Left colon (tissue), 2 donors: Measurements from ENCODE around the gene GPR21. TPM values are rescaled to one million over a fixed set of nuclear protein-coding genes. Genes with fewer than 3 reads are reported as not detected.
A peak's percentile ranks its signal among the peaks of the same experiment; 100 is the strongest.

Experiments
- ATAC-seq: fragments of 200-7000 bp; cut with Tn5 transposase; one replicate; pipeline ENCODE4 v1.9.1; 2020; ENCODE audit warnings: mild to moderate bottlenecking, moderate library complexity
- DNase-seq, 2 donors: peaks; one replicate each; pipeline ENCODE4 v3.0.0-alpha.2; 2020
- intact Hi-C, 2 donors: fragments of 100-400 bp; cut with DNase I in 1 of 2; cut with micrococcal nuclease in 1 of 2; formaldehyde crosslinking; loops; one replicate each; pipeline versions ENCODE4 v1.11.2 to v1.14.0; 2022; cut with DNase I, micrococcal nuclease
- long read RNA-seq: library from polyadenylated mRNA; unstranded; transcript quantifications from one replicate; pipeline ENCODE4 v2.0.0, GENCODE V29; 2021
- total RNA-seq, 2 donors: library from RNA; stranded (reverse); fragmentation: NEBNext Ultra II Directional; extraction: Animal tissue kit (Norgen Biotek cat#: 25700); gene quantifications; one replicate each; pipeline ENCODE4 v1.2.1, GENCODE V29; 2021
- donor health status: DM: no; HTN: no; CAD: no.
- donor health status: DM: yes; HTN: yes; CAD: no.

The GPR21 gene, protein sequence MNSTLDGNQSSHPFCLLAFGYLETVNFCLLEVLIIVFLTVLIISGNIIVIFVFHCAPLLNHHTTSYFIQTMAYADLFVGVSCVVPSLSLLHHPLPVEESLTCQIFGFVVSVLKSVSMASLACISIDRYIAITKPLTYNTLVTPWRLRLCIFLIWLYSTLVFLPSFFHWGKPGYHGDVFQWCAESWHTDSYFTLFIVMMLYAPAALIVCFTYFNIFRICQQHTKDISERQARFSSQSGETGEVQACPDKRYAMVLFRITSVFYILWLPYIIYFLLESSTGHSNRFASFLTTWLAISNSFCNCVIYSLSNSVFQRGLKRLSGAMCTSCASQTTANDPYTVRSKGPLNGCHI
- total RNA-seq, result 1 to 10 TPM; 2.4 to 3.8 TPM
- long read RNA-seq, result 0 reads

DNA sequence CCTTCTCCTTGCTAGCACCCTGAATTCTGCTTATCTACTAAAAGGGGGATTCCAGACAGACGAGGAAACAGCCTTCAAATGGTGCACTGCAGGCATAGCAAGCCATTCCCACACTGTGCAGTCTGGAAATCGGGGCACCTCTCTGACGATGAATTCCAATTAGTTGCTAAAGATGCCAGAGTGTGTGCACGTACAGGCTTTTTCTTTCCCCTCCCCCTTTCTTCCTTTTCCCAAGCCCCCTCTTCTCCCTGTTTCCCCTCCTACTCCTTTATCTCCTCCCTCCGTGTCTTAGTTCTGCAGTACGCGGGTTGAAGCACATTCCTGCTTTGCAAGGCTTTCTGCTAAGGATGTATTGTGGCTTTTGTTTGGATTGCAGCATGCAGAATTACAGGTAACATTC, at the start of gene GPR21:
Gene GPR21 (plus strand): TSS at position 316 of the 400 bp plus-strand sequence. CDS start 900 bp downstream, outside the sequence.
- ATAC-seq (no peak), DNase-seq (no peak)
- intact Hi-C loops, result no loop called here

DNA sequence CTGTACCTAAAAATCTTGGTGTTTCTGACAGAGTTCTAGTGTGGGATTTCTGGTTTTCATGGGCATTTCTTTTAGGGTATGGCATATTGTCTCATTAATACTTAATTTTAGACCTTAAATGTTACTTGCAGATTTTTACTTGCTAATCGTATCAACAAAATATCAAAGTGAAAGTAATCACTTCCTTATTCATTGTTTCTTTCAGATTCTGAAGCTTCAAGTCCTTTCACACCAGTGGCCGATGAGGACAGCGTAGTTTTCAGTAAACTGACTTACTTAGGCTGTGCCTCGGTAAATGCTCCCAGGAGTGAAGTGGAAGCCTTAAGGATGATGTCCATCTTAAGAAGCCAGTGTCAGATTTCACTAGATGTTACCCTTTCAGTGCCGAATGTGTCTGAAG, 47.5 kb upstream of the GPR21 start:
- no peak for ATAC-seq
- intact Hi-C loops, result no loop called here
- DNase-seq, result no peak

DNA sequence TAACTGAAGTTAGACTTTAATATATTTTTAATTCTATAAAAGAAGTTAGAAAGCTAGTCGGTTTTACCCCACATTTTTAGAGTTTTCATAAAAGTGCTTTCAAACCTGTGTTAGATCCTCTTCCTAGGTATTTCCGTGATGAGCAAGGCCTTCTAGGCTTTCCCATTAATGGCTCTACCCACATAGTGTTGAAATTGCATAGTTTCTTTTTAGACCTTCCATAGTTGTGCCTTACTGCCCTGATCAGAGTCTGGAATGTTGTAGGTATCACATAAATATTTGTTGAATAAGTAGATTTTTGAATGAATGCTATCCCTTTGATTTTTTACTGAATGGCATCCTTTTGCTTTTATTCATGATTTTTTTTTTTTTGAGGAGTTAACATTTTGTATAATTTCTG, 45.3 kb upstream of the GPR21 start:
- DNase-seq (no peak), ATAC-seq (no peak)
- intact Hi-C loops, result no loop called here

DNA sequence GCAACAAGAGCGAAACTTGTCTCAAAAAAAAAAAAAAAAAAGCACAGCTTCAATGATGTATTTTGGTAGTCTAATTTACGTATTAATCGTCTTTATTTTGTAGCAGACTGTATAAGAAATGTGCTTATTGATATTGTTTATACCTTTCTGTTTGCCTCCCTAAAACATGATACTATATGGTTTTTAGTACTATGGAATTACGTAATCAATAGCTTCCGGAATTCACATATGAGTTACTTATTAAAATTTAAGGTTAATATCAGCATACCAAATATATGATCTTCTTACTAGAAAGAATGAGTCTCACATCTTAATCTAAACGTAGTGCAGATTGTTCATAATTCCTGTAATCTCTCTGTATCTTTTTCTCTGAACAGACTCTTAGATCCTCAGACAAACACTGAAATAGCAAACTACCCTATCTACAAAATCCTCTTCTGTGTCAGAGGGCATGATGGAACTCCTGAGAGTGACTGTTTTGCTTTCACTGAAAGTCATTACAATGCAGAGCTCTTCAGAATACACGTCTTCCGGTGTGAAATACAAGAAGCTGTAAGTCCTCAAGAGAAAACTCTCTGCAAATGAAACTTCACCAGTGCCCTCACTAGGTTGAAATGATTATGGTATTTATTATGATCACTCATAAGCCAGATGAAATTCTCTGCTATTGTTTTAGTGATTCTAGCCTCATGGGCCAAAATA, 44.4 kb upstream of the GPR21 start:
- intact Hi-C loops, result no loop called here
- ATAC-seq, result no peak
- no peak for DNase-seq

DNA sequence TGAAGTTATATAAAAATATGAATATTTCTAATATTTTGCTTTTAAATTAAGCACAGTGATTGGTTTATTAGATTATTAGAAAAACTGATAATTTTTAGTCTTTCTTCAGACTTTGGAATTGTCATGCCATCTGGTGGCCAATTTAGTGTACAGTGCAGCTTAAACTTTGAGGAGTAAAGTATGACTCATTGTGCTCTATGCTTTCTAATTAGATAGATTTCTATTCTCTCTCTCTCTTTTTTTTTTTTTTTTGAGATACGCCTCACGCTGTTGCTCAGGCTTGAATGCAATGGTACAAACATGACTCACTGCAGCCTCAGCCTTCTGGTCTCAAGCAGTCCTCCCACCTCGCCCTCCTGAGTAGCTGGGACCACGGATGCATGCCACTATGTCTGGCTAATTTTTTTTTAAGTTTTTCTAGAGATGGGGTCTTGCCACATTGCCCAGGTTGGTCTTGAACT, 42.1 kb upstream of the GPR21 start:
- intact Hi-C loops, result loop anchor here in 1 of 2 donors (10.0 kb wide), 1 partner anchor 147 kb away; no protein-coding TSS in a partner anchor
- ATAC-seq (peak; percentile 79), DNase-seq (peak in 1 of 2 donors; percentile 13)

DNA sequence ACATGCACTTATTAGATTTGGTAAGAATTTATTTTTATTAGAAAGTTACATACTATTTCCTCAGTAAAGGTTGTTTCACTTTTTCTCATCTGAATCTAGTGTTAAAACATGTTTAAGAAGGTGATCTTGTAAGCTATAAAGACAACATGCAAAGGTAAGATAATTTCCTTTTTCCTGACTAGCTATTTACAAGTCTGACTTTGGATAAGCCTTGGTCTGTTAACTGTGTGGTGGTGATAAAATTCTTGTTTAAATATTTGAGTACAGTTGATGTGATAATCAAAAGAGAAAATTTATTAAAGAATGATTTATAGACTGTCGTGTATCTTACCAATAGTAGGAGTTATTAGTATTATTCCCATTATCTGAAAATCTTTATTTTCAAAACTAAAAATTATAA, 36.9 kb upstream of the GPR21 start:
- DNase-seq (no peak), ATAC-seq (no peak)
- intact Hi-C loops, result loop anchor here in 1 of 2 donors (10.0 kb wide), 1 partner anchor 152 kb away; no protein-coding TSS in a partner anchor

DNA sequence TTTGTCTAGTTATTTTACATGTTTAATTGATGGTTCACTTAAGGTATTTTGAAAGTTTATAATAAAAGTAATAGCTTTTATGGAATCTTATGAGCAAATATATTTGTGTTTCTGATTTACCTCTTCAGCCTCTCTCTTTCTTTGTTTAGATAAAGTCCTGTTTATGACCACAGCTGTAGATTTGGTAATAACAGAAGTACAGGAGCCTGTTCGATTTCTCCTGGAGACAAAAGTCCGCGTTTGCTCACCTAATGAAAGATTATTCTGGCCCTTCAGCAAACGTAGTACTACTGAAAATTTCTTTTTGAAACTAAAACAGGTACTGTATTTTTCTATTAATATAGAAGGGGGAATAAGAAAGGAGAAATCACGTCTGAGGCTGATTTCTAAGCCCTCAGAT, 35.0 kb upstream of the GPR21 start:
- intact Hi-C loops, result loop anchor here in 1 of 2 donors (10.0 kb wide), 1 partner anchor 154 kb away; no protein-coding TSS in a partner anchor
- DNase-seq (no peak), ATAC-seq (no peak)

DNA sequence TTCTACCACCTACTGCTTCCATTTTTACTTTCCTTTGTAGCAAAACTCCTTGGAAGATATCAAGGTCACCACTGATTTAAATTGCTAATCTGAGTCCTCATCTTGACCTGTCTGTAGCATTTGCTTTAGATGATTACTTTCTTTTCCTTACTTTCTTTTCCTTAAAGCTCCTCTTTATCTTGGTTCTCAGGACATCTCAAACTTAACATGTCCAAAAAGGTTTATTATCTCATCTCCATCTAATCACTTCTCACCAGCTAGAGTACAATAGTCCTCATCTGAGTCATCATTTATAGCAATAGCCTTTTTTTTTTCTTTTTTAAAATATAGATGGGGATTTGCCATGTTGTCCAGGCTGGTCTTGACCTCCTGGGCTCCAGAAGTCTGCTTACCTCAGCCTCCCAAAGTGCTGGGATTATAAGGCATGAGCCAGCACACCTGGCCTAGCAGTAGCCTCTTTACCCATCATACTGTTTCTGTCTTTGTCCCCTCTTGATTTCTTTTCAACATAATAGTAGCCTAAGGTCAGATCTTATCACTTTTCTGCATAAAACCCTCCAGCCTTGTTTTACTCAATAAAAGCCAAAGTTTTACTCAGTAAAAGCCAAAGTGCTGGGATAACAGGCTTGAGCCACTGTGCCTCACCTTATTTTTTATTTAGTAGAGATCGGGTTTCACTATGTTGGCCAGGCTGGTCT, 32.9 kb upstream of the GPR21 start:
- DNase-seq, result no peak
- ATAC-seq, result no peak
- intact Hi-C loops, result no loop called here

DNA sequence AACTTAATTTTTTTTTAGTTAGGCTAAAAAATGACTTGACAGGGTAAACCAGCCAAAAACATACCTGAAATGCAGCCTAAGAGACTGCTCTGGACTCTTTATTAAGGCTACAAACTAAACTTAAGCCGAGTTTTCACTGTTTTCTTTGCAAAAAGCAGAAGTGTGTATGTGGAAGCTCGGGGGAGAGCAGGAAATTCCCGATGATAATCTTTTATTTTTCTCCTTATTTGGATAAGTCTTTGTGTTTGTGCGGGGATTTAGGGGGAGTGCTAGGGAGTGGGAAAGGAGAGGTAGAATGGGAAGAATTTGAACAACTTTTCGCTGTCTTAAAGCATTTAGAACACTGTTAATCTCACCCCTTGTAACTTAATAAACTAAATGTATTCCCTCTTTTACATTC, 30.7 kb upstream of the GPR21 start:
- intact Hi-C loops, result no loop called here
- ATAC-seq, result no peak
- no peak for DNase-seq

DNA sequence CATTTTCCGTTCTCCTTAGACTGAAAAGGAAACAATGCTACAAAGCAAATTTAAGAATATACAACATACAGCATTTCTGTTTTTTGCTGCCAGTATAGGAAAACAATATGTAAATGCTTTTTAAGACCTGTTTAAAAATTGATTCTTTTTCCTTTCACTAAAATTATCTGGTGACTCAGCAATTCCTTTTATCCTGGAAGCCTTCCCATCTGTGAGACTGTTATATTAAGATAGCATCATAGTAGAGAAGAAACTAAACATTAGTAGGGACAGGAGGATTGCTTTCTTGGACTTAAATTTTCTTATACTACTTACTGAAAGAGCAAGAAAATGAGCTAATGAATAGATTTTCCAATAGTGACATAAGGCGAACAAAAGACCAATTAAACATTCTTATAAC, 30.0 kb upstream of the GPR21 start:
- no peak for ATAC-seq

DNA sequence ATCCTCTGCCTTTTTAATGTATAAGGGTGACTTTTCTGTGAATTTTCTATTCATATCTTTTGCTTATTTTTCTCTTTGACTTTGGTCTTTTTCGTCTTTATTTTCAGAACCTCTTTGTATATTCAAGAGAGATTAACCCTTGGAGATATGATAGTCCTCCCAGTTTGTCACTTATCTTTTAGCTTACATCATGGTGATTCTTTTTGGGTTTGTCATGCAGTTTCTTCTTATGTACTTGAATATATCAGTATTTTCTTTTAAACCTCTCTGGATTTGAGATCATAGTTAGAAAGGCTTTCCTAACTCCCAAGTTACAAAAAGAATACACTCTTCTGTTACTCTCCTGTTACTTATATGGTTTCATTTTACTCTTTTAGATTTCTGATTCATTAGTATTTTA, 27.5 kb upstream of the GPR21 start:
- DNase-seq (no peak), ATAC-seq (no peak)
- intact Hi-C loops, result no loop called here

More for the DNA sequence above, 30.0 kb upstream of the GPR21 start:
- DNase-seq, result no peak
- intact Hi-C loops, result no loop called here

DNA sequence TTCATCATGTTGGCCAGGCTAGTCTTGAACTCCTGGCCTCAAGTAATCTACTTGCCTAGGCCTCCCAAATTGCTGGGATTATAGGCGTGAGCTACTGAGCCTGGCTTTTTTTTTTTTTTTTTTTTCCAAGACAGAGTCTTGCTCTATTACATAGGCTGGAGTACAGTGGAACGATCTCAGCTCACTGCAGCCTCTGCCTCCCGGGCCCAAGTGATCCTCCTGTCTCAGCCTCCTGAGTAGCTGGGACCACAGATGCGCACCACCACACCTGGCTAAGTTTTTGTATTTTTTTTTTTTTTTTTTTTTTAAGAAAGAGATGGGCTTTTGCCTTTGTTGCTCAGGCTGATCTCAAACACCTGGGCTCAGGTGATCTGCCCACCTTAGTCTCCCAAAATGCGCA, 26.2 kb upstream of the GPR21 start:
- DNase-seq, result no peak
- intact Hi-C loops, result no loop called here
- ATAC-seq, result no peak

DNA sequence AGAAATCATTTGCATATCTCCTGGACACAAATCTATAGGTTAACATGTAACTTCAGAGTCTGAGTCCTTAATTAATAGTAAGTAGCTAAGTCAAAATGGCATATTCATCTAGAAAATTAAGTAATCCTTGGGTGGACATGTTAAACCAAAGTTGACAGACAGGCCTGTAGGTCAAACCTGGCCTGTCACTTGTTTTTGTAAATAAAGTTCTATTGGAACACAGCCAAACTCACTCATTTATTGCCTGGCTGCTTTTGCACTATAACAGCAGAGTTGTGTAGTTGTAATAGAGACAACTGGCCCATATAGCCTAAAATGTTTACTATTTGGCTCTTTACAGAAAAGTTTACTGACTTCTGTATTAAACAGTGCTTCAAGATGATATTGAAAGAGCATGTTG, 24.6 kb upstream of the GPR21 start:
- intact Hi-C loops, result no loop called here
- DNase-seq, result no peak
- no peak for ATAC-seq

DNA sequence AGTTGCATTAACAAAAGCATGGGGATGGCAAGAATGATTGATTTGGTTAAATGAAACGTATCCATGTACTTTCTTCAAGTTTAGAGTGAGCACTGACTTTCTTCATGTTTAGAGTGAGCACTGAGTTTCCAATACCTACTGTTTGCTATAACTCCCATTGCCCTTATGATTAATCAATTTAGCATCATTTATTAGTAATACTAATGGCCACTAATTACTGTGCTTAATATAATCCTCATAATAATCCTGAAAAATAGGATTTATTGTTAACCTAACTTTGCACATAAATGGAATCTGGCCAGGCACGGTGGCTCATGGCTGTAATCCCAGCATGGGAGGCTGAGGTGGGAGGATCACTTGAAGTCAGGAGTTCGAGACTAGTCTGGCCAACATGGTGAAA, 22.1 kb upstream of the GPR21 start:
- DNase-seq (no peak), ATAC-seq (no peak)
- intact Hi-C loops, result no loop called here

DNA sequence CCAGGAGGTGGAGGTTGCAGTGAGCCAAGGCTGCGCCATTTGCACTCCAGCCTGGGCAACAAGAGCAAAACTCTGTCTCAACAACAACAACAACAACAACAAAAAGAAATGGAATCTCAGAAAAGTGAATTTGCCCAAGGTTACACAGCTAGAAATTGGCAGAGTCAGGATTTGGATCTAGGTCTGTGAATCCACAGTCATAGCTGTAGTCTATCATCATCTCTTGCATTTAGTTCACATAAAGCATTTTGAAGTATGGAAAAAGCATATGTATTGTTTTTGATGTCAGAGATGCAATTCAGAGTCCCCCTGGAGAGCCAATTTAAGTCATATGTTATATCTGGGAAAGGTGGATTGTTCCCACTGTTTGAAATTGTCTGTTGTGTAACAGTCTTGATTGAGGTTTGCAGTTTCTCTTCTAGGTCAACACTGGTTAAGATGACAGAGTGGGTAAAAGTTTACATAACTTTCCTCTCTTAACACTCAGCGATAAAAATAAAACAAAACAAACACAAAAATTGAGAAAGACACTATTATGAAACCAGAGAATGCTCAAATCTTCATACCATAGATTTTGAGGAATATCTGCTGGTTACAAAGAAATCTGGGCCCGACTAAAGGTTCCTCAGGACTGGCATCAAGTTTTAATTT, 21.5 kb upstream of the GPR21 start:
- intact Hi-C loops, result no loop called here
- no peak for ATAC-seq
- DNase-seq, result no peak

DNA sequence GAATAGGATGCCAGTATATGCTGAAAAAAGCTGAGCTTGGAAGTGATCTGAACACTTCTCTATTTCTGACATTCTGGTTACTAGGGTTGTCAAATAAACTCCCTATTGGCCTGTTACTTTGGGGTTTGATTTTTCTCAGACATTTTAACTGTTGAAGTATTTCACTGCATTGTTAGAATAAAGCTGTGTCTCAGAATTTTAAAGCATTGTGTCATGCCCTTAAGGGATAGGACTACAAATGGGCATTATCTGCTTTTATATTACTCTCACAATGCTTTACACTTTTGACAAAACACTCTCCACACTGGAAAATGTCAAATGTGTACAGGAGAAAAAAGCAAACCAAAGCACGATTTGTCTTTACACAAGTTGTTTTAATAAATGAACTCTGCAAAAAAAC, 16.8 kb upstream of the GPR21 start:
- intact Hi-C loops, result no loop called here
- ATAC-seq (no peak), DNase-seq (no peak)

DNA sequence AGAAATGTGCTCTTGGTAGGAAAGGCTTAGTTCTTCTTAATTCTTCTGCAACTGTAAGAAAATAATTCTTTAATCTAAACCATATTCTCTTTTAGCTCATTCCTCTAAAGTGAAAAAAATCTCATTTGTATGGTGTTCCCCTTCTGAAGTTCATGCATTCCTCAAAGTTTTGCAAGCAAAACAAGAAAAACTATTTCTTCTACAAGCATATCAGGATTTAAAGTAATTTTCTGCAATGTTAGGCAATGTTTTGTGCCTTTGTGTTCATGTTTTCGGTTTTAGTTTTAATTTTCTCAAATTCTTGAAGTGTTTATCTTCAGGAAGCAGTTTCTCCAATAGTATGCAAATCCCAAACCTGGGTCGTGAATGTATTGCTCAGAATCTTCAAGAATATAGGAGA, 12.7 kb upstream of the GPR21 start:
- ATAC-seq, result no peak
- DNase-seq, result no peak
- intact Hi-C loops, result no loop called here

DNA sequence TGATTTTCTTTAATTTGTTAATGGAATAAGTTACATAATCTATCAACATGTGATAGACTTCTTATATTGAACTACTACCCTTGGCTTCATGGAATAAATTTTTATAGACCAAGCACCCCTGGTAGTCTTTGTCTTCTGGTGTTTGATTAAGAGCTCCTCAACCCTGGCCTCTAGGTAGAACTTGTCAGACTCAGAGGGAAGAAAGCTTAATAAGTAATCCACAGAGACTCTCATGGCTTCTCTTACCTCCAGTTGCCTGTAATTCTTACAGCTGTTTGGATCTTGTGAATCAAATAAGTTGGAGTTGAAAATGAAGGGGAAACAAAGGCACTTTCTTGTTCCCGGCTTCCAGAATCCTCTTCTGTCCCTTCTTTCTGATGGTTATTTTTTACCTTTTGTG, 7.0 kb upstream of the GPR21 start:
- ATAC-seq (no peak), DNase-seq (no peak)
- intact Hi-C loops, result no loop called here

DNA sequence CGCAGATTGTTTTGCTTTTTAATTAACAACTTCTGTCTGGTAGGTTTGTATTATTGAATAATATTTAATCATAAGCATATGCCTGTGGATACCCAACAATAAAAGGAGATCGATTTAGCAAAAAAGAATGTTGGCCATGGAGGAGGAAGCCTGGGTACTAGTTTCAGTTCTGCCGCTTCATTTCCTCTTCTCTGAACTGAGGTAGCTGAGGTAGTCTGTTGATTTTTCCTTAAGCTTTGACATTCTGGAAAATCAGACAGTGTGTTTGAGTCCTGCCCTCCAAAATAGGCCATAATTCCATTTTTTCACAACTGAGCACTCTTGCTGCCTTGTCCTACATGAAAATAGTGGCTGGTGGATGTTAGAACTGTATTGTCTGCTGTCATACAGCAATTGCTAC, 6.0 kb upstream of the GPR21 start:
- ATAC-seq (no peak), DNase-seq (no peak)
- intact Hi-C loops, result no loop called here
